Vagina (tissue), 2 donors: ENCODE results near the gene MGLL. TPM values are rescaled to one million over a fixed set of nuclear protein-coding genes. Genes with fewer than 3 reads are reported as not detected.

ENCODE experiments used
- DNase-seq, 2 donors: peaks; one replicate each; pipeline ENCODE4 v3.0.0-alpha.2; 2017; ENCODE audit errors: extremely low spot score in 2 of 2
- H3K27ac ChIP-seq: fragments of 200-600 bp; sonication (generic); one replicate; pipeline ENCODE4 v1.5.1; 2019
- H3K27me3 ChIP-seq: fragments of 200-600 bp; sonication (generic); one replicate; pipeline ENCODE4 v1.5.1; 2019
- H3K36me3 ChIP-seq, 2 donors: fragments of 200-600 bp; sonication (generic); one replicate each; pipeline ENCODE4 v1.5.1; 2017 to 2019
- H3K4me1 ChIP-seq: fragments of 200-600 bp; sonication (generic); one replicate; pipeline ENCODE4 v1.5.1; 2019
- H3K4me3 ChIP-seq, 2 donors: fragments of 200-600 bp; sonication (generic); 1 replicate in 1 of 2; 2 replicates in 1 of 2; pipeline ENCODE4 v1.5.1; 2016 to 2019
- H3K9me3 ChIP-seq: fragments of 200-600 bp; sonication (generic); one replicate; pipeline ENCODE4 v1.5.1; 2019
- CTCF ChIP-seq, 3 experiments: fragments of 450-650 bp in 2 of 3; fragments of 200-600 bp in 1 of 3; sonication (generic) in 1 of 3; IDR thresholded peaks; one replicate each; pipeline ENCODE4 v1.5.1; 2017 to 2019; ENCODE audit warnings: antibody characterized with exemption in 3 of 3, mild to moderate bottlenecking in 2 of 3, moderate library complexity in 2 of 3
- POLR2A ChIP-seq, 2 donors: fragments of 450-650 bp; IDR thresholded peaks; one replicate each; pipeline ENCODE4 v1.6.1; 2017; ENCODE audit warnings: antibody characterized with exemption in 2 of 2, mild to moderate bottlenecking in 2 of 2, moderate library complexity in 2 of 2
- POLR2AphosphoS5 ChIP-seq, 2 donors: sonication (generic); formaldehyde crosslinking; IDR thresholded peaks; one replicate each; pipeline ENCODE4 v1.9.0; 2017; ENCODE audit warnings: antibody characterized with exemption in 2 of 2, mild to moderate bottlenecking in 2 of 2, low read depth in 1 of 2; ENCODE audit not compliant: insufficient read depth in 1 of 2
- intact Hi-C: fragments of 100-400 bp; cut with DNase I; formaldehyde crosslinking; loops from one replicate; pipeline ENCODE4 v1.15.1; 2023
- total RNA-seq: library from RNA; depleted of rRNA; stranded (reverse); fragments of >200 nt; gene quantifications from one replicate; pipeline ENCODE4 v1.2.3, GENCODE V29; 2016

MGLL gene
- total RNA-seq, 1 donor from 2014 or later, result 35.6 TPM

- Histone ChIP-seq H3K27ac (no peak overlapping the region), H3K9me3 (no peaks in the 10 kb centered on the region), H3K36me3 (peaks cover 0 to 2% of the 10 kb centered on the region in 2 donors), H3K4me1 (no peaks in the 10 kb centered on the region), H3K27me3 (no peaks in the 10 kb centered on the region), H3K4me3 (no peak overlapping the region)
- DNase-seq, result no peak
- TF ChIP-seq POLR2A (IDR thresholded peaks at IDR 0.05) (no peak), CTCF (IDR thresholded peaks at IDR 0.05) (no peak), POLR2AphosphoS5 (IDR thresholded peaks at IDR 0.05; ENCODE audit: insufficient read depth in 1 of 2, low read depth in 1 of 2) (no peak)
- intact Hi-C loops, result loop anchor here (5.0 kb wide), 1 partner anchor 1001 kb away; no protein-coding TSS in a partner anchor
Measured at GRCh38 chr3:127718245-127718915, 103.9 kb downstream of the MGLL start.

- no peaks in the 10 kb centered on the region for H3K9me3 ChIP-seq
- H3K27me3 ChIP-seq, result no peaks in the 10 kb centered on the region
- intact Hi-C loops, result loop anchor here (5.0 kb wide), 1 partner anchor 1000 kb away; no protein-coding TSS in a partner anchor
- TF ChIP-seq POLR2A (IDR thresholded peaks at IDR 0.05) (no peak), CTCF (IDR thresholded peaks at IDR 0.05) (no peak), POLR2AphosphoS5 (IDR thresholded peaks at IDR 0.05; ENCODE audit: insufficient read depth in 1 of 2, low read depth in 1 of 2) (no peak)
- peaks cover under 1% of the 10 kb centered on the region for H3K4me1 ChIP-seq
- H3K27ac ChIP-seq, result no peak overlapping the region
- no peak for DNase-seq
- H3K36me3 ChIP-seq, result peaks cover 0 to 2% of the 10 kb centered on the region in 2 donors
- no peak overlapping the region for H3K4me3 ChIP-seq
Measured at GRCh38 chr3:127717357-127718244, 104.7 kb downstream of the MGLL start.

GRCh38 chr3:127716384-127716783 is 105.9 kb downstream of the MGLL start:
- Histone ChIP-seq H3K9me3 (no peaks in the 10 kb centered on the region), H3K27me3 (no peaks in the 10 kb centered on the region), H3K4me1 (peaks cover 7% of the 10 kb centered on the region), H3K4me3 (no peak overlapping the region), H3K27ac (no peak overlapping the region), H3K36me3 (peaks cover 0 to 2% of the 10 kb centered on the region in 2 donors)
- DNase-seq, result no peak
- TF ChIP-seq CTCF (IDR thresholded peaks at IDR 0.05), result no peak
- TF ChIP-seq POLR2A (IDR thresholded peaks at IDR 0.05), result no peak
- no peak for TF ChIP-seq POLR2AphosphoS5 (IDR thresholded peaks at IDR 0.05; ENCODE audit: insufficient read depth in 1 of 2, low read depth in 1 of 2)
- intact Hi-C loops, result loop anchor here (5.0 kb wide), 1 partner anchor 999 kb away; no protein-coding TSS in a partner anchor

GRCh38 chr3:127715532-127715931 is 106.8 kb downstream of the MGLL start:
- TF ChIP-seq POLR2A (IDR thresholded peaks at IDR 0.05) (no peak), CTCF (IDR thresholded peaks at IDR 0.05) (no peak), POLR2AphosphoS5 (IDR thresholded peaks at IDR 0.05; ENCODE audit: insufficient read depth in 1 of 2, low read depth in 1 of 2) (no peak)
- Histone ChIP-seq H3K27me3 (no peaks in the 10 kb centered on the region), H3K4me3 (no peak overlapping the region), H3K4me1 (peaks cover 13% of the 10 kb centered on the region), H3K27ac (no peak overlapping the region), H3K36me3 (peaks cover 0 to 2% of the 10 kb centered on the region in 2 donors), H3K9me3 (no peaks in the 10 kb centered on the region)
- DNase-seq, result no peak
- intact Hi-C loops, result loop anchor here (5.0 kb wide), 1 partner anchor 998 kb away; no protein-coding TSS in a partner anchor
